ENCODE data around the gene MLC1.

MLC1 gene

DNA sequence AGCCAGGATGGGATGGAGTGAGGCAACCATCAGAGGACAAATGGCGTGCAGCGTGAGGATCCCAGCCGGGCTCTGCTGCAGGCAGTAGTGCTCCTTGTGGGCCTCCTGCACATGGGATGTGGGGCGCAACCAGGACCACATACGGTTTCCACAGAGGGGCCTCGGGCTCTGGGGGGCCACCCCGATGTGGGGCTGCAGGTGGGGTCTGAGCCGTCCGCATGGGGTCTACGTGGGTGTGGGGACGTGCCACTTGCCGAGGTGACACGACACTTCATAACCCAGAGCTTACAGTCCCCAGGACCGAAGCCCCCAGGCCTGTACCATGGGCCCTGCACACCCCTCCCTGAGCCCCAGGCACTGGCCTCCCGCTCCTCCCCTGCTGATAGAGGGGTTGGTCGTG is 37.9 kb downstream of the MLC1 start:
- Histone ChIP-seq H3K27me3 (peaks cover 41% of the 10 kb centered on the region), H3K36me3 (no peaks in the 10 kb centered on the region), H3K27ac (no peak overlapping the region), H3K4me1 (ENCODE audit: control insufficient read depth in 1 of 2, insufficient read depth in 1 of 2, low read depth in 1 of 2, low read length in 1 of 2) (no peaks in the 10 kb centered on the region), H3K9me3 (no peaks in the 10 kb centered on the region), H3K4me3 (ENCODE audit: low read depth in 1 of 2, low read length in 1 of 2) (no peak overlapping the region)
- TF ChIP-seq, protein P1, sequence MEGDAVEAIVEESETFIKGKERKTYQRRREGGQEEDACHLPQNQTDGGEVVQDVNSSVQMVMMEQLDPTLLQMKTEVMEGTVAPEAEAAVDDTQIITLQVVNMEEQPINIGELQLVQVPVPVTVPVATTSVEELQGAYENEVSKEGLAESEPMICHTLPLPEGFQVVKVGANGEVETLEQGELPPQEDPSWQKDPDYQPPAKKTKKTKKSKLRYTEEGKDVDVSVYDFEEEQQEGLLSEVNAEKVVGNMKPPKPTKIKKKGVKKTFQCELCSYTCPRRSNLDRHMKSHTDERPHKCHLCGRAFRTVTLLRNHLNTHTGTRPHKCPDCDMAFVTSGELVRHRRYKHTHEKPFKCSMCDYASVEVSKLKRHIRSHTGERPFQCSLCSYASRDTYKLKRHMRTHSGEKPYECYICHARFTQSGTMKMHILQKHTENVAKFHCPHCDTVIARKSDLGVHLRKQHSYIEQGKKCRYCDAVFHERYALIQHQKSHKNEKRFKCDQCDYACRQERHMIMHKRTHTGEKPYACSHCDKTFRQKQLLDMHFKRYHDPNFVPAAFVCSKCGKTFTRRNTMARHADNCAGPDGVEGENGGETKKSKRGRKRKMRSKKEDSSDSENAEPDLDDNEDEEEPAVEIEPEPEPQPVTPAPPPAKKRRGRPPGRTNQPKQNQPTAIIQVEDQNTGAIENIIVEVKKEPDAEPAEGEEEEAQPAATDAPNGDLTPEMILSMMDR (IDR thresholded peaks at IDR 0.05) = no peak

GRCh38 chr22:50046481-50047245 is 38.6 kb downstream of the MLC1 start:
- Histone ChIP-seq H3K36me3 (no peaks in the 10 kb centered on the region), H3K27ac (no peak overlapping the region), H3K9me3 (no peaks in the 10 kb centered on the region), H3K4me1 (ENCODE audit: control insufficient read depth in 1 of 2, insufficient read depth in 1 of 2, low read depth in 1 of 2, low read length in 1 of 2) (no peaks in the 10 kb centered on the region), H3K4me3 (ENCODE audit: low read depth in 1 of 2, low read length in 1 of 2) (no peak overlapping the region), H3K27me3 (peaks cover 42% of the 10 kb centered on the region)
- TF ChIP-seq, protein P1 (IDR thresholded peaks at IDR 0.05) = no peak

GRCh38 chr22:50046019-50046415 is 39.2 kb downstream of the MLC1 start:
- Histone ChIP-seq H3K4me1 (ENCODE audit: control insufficient read depth in 1 of 2, insufficient read depth in 1 of 2, low read depth in 1 of 2, low read length in 1 of 2) (no peaks in the 10 kb centered on the region), H3K27me3 (peaks cover 42% of the 10 kb centered on the region), H3K27ac (no peak overlapping the region), H3K36me3 (no peaks in the 10 kb centered on the region), H3K9me3 (no peaks in the 10 kb centered on the region), H3K4me3 (ENCODE audit: low read depth in 1 of 2, low read length in 1 of 2) (no peak overlapping the region)
- TF ChIP-seq, protein P1 (IDR thresholded peaks at IDR 0.05) = no peak

- Histone ChIP-seq H3K36me3 (no peaks in the 10 kb centered on the region), H3K27me3 (peaks cover 42% of the 10 kb centered on the region), H3K9me3 (no peaks in the 10 kb centered on the region), H3K4me1 (ENCODE audit: control insufficient read depth in 1 of 2, insufficient read depth in 1 of 2, low read depth in 1 of 2, low read length in 1 of 2) (no peaks in the 10 kb centered on the region), H3K27ac (no peak overlapping the region), H3K4me3 (ENCODE audit: low read depth in 1 of 2, low read length in 1 of 2) (no peak overlapping the region)
- TF ChIP-seq, protein P1 (IDR thresholded peaks at IDR 0.05) = no peak
Measured at GRCh38 chr22:50045211-50046018, 39.8 kb downstream of the MLC1 start.

DNA sequence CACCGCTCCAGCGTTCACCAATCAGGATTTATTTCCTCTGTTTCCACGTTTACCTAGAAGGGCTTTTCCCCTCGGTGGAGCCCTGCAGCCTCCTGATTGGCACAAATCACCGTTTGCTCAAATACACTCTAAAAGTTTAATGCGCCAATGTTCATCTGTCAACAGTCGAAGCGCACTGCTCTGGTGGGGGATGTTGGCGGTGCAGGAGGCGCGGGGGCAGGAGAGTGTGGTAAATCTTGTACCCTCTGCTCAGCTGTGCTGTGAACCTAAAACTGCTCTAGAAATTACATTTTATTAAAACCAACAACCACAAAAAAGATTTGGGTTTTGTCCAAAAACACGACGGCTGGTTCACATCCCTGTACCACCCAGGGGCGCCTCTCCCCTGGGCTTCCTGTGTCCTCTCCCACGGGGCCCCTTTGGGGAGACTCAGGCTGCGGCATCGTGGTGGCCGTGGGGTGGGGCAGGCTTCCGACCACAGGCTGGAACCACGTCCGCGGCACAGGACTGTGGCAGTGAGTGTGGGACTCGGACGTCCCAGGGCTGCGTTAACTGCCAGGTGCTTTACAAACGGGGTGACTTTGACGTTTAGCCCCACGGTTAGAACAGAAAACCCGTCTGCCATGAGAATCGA is 40.6 kb downstream of the MLC1 start:
- no peaks in the 10 kb centered on the region for H3K36me3 ChIP-seq
- TF ChIP-seq, protein P1 (IDR thresholded peaks at IDR 0.05) = no peak
- no peak overlapping the region for H3K27ac ChIP-seq
- no peaks in the 10 kb centered on the region for H3K4me1 ChIP-seq (ENCODE audit: control insufficient read depth in 1 of 2, insufficient read depth in 1 of 2, low read depth in 1 of 2, low read length in 1 of 2)
- H3K4me3 ChIP-seq (ENCODE audit: low read depth in 1 of 2, low read length in 1 of 2) = no peak overlapping the region
- H3K9me3 ChIP-seq = no peaks in the 10 kb centered on the region
- peaks cover 42% of the 10 kb centered on the region for H3K27me3 ChIP-seq

Data from neutrophil (primary cell).